ENCODE results near the gene ASPA. TPM values are rescaled to one million over a fixed set of nuclear protein-coding genes. Genes with fewer than 3 reads are reported as not detected.

ASPA gene
- total RNA-seq, 2 experiments from 2014 or later = not detected

GRCh38 chr17:3549610-3550162 lies 73.9 kb downstream of the ASPA start:
- POLR2A ChIA-PET = no interaction called here
- no TSS peak for BruUV-seq (replicated peaks)
- intact Hi-C loops (cut with micrococcal nuclease; ENCODE audit: unreplicated experiment) = no loop called here

GRCh38 chr17:3551189-3551588 lies 75.4 kb downstream of the ASPA start:
- Histone ChIP-seq H3K4me2 (ENCODE audit: low read length) (no peak overlapping the region), H4K20me1 (ENCODE audit: insufficient read depth, low read length) (no peaks in the 10 kb centered on the region), H3K36me3 (ENCODE audit: insufficient read depth, low read length) (no peaks in the 10 kb centered on the region), H2AFZ (ENCODE audit: low read length) (no peak overlapping the region), H3K4me1 (ENCODE audit: insufficient read depth, low read length, poor library complexity, severe bottlenecking) (no peaks in the 10 kb centered on the region), H3K27ac (ENCODE audit: low read depth, low read length, poor library complexity, severe bottlenecking) (no peak overlapping the region), H3K9me2 (ENCODE audit: insufficient read depth, low read length) (no peaks in the 10 kb centered on the region), H3K4me3 (ENCODE audit: low read depth, low read length, poor library complexity, severe bottlenecking) (no peak overlapping the region), H3K79me2 (ENCODE audit: insufficient read depth, low read depth, low read length) (no peaks in the 10 kb centered on the region), H3K9me3 (ENCODE audit: low read length) (no peaks in the 10 kb centered on the region)
- intact Hi-C loops (cut with micrococcal nuclease; ENCODE audit: unreplicated experiment) = no loop called here
- BruUV-seq (replicated peaks) = no TSS peak
- POLR2A ChIA-PET = interaction anchor here (1.3 kb wide), 1 partner anchor 20 kb away, joined by 3 read pairs; no protein-coding TSS in a partner anchor
- TF ChIP-seq CTCF (conservative IDR thresholded peaks at IDR 0.05; ENCODE audit: low read length) (no peak), EZH2phosphoT487 (IDR thresholded peaks at IDR 0.05; ENCODE audit: borderline replicate concordance, low read depth, low read length) (no peak)
- CTCF ChIA-PET (ENCODE audit: unreplicated experiment) = interaction anchor here (0.5 kb wide), 1 partner anchor 14 kb away, joined by 3 read pairs; no protein-coding TSS in a partner anchor
- no peak for DNase-seq (ENCODE audit: low spot score)

More at GRCh38 chr17:3549610-3550162, 73.9 kb downstream of the ASPA start:
- H3K27ac ChIP-seq (ENCODE audit: low read depth, low read length, poor library complexity, severe bottlenecking) = no peak overlapping the region
- no peaks in the 10 kb centered on the region for H3K9me3 ChIP-seq (ENCODE audit: low read length)
- H3K4me3 ChIP-seq (ENCODE audit: low read depth, low read length, poor library complexity, severe bottlenecking) = no peak overlapping the region
- H4K20me1 ChIP-seq (ENCODE audit: insufficient read depth, low read length) = no peaks in the 10 kb centered on the region
- no peaks in the 10 kb centered on the region for H3K36me3 ChIP-seq (ENCODE audit: insufficient read depth, low read length)
- no peak for TF ChIP-seq CTCF (conservative IDR thresholded peaks at IDR 0.05; ENCODE audit: low read length)
- TF ChIP-seq EZH2phosphoT487 (IDR thresholded peaks at IDR 0.05; ENCODE audit: borderline replicate concordance, low read depth, low read length) = no peak
- H3K4me1 ChIP-seq (ENCODE audit: insufficient read depth, low read length, poor library complexity, severe bottlenecking) = no peaks in the 10 kb centered on the region
- CTCF ChIA-PET (ENCODE audit: unreplicated experiment) = no interaction called here
- H3K79me2 ChIP-seq (ENCODE audit: insufficient read depth, low read depth, low read length) = no peaks in the 10 kb centered on the region
- no peak overlapping the region for H2AFZ ChIP-seq (ENCODE audit: low read length)
- H3K4me2 ChIP-seq (ENCODE audit: low read length) = no peak overlapping the region
- H3K9me2 ChIP-seq (ENCODE audit: insufficient read depth, low read length) = no peaks in the 10 kb centered on the region
- DNase-seq (ENCODE audit: low spot score) = no peak

DNA sequence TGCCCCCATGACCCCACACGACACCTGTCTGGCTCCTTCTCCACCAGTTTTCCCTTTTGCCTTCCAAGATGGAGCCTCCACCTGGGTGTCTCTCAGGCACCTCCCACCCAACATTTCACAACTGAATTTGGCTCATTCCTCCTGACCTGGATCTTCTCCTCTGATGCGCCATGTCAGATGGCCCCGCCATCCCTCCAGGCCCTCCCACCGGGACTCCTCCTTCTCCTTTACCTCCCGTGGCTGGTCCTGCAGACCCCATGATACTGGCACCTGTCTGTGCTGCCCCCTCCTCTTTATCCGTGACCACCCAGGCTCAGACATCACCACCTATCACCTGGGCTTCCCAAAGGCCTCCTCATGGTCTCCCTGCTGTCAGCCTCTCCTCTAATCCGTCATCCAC lies 77.1 kb downstream of the ASPA start:
- DNase-seq (ENCODE audit: low spot score) = no peak
- Histone ChIP-seq H3K4me1 (ENCODE audit: insufficient read depth, low read length, poor library complexity, severe bottlenecking) (peaks cover 14% of the 10 kb centered on the region), H3K9me3 (ENCODE audit: low read length) (no peaks in the 10 kb centered on the region), H3K4me2 (ENCODE audit: low read length) (no peak overlapping the region), H3K36me3 (ENCODE audit: insufficient read depth, low read length) (no peaks in the 10 kb centered on the region), H3K4me3 (ENCODE audit: low read depth, low read length, poor library complexity, severe bottlenecking) (no peak overlapping the region), H3K27ac (ENCODE audit: low read depth, low read length, poor library complexity, severe bottlenecking) (no peak overlapping the region), H3K79me2 (ENCODE audit: insufficient read depth, low read depth, low read length) (no peaks in the 10 kb centered on the region), H4K20me1 (ENCODE audit: insufficient read depth, low read length) (no peaks in the 10 kb centered on the region), H2AFZ (ENCODE audit: low read length) (no peak overlapping the region), H3K9me2 (ENCODE audit: insufficient read depth, low read length) (no peaks in the 10 kb centered on the region)
- intact Hi-C loops (cut with micrococcal nuclease; ENCODE audit: unreplicated experiment) = no loop called here
- TF ChIP-seq CTCF (conservative IDR thresholded peaks at IDR 0.05; ENCODE audit: low read length) (no peak), EZH2phosphoT487 (IDR thresholded peaks at IDR 0.05; ENCODE audit: borderline replicate concordance, low read depth, low read length) (no peak)
- POLR2A ChIA-PET = no interaction called here
- no TSS peak for BruUV-seq (replicated peaks)
- CTCF ChIA-PET (ENCODE audit: unreplicated experiment) = no interaction called here
